ENCODE results near the gene LBX1.
"Not testable (repeated sequence)": the region's sequence is repeated elsewhere in the genome, so short reads cannot be mapped to it uniquely, and the experiment has no call there.

Gene LBX1

DNA sequence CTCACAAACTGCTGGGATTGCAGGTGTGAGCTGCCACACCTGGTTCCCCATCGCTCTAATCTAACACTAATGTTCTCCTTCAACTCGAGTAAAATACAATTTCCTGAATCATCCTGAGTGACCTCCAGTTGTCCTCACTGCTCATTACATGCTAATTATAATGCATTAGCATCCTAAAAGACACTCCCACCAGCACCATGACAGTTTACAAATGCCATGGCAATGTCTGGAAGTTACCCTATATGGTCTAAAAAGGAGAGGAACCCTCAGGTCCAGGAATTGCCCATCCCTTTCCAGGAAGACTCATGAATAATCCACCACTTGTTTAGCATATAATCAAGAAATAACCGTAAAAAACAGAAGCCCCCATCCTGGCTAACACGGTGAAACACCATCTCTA lies 26.6 kb downstream of the LBX1 start:
- DNase-seq = not testable (repeated sequence)

DNA sequence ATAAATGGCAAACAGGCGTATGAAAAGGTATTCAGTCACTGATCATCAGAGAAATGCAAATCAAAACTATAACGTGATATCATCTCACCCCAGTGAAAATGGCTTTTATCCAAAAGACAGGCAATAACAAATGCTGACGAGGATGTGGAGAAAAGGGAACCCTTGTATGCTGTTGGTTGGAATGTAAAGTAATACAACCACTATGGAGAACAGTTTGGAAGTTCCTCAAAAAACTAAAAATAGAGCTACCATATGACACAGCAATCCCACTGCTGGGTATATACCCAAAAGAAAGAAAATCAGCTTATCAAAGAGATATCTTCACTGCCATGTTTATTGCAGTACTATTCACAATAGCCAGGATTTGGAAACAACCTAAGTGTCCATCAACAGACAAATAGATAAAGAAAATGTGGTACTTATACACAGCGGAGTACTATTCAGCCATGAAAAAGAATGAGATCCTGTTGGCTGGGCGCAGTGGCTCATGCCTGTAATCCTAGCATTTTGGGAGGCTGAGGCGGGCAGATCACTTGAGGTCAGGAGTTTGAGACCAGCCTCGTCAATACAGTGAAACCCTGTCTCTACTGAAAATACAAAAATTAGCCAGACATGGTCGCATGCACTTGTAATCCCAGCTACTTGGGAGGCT lies 30.8 kb downstream of the LBX1 start:
- DNase-seq = not testable (repeated sequence)

DNA sequence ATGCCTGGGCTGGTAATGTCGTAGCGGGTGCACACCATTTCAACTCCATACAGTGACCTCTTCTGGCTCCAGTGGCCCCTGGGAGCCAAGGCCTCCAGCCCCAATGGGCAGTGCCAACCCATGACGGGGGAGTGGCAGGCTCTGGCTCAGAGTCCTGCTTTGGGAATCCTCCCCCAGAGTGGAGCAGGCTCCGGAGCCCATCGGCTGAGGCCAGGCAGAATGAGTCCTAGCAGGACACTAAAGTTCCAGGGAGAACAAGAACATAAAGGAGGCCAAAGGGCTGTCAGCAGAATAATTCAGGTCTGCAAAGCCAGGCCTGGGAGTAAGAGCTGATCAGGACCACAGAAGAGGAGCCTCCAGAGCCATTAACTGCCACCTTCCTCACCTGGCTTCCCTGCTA lies 33.3 kb downstream of the LBX1 start:
- no peak for DNase-seq

DNA sequence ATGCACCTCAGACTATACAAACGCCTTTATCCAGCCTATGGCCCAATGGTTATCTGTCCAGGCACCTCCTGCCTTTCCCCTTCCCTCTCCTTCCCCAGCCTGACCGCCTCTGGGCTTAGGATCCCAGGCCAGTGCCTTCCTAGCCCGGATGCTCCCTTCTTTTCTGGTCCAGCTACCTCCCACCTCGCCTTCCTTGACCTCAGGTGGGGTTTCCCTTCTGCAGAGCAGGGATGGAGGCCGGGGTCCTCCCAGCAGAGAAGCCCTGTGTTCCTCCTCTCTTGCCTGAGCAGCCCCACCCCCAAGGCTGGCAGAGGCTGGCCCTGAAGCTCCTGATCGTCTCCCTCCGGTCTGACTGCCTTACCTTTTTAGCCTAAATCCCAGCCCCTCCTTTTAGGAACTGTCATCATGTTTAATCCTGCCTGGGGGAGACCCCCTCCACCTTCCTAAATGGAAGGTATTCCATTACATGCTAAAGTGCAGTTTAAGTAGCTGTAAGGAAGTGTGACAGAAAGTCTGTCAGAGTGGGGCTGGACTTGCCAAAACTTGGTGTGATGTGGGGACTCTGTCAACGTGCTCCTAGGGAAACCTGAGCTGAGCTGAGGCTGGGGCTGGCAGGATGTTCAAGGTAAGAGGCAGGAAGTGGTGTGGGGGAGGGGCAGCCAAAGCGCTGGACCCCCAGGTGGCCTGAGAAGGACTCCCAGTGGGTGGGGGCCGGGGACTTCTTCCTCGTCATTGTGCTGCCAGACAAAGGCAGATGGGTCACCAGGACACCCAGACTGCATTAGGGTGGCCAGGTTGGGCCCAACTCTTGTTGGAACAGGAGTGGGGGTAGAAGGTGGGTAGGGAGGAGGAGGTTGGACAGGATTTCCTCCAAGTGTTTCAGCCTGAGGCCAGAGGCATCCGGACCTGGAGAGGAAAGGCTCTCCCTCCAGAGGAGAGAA lies 39.5 kb downstream of the LBX1 start:
- no peak for DNase-seq

DNA sequence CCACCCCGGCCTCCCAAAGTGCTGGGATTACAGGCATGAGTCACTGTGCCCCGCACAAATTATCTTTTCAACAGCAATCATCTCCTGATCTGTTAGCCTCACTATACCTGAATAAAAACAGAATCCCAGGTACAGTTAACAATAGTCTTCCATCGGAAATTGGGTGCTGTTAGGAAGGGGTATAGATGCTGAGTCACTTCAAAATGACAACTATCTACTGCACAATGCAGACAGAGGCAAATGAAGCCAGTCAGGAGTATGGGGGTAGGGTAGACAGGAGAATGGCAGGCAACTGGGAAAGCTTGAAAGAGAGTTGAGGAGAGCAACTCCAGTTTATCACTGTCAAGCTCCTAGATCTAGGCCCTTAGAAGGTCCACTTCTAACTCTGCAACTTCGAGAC lies 40.3 kb downstream of the LBX1 start:
- no peak for DNase-seq

DNA sequence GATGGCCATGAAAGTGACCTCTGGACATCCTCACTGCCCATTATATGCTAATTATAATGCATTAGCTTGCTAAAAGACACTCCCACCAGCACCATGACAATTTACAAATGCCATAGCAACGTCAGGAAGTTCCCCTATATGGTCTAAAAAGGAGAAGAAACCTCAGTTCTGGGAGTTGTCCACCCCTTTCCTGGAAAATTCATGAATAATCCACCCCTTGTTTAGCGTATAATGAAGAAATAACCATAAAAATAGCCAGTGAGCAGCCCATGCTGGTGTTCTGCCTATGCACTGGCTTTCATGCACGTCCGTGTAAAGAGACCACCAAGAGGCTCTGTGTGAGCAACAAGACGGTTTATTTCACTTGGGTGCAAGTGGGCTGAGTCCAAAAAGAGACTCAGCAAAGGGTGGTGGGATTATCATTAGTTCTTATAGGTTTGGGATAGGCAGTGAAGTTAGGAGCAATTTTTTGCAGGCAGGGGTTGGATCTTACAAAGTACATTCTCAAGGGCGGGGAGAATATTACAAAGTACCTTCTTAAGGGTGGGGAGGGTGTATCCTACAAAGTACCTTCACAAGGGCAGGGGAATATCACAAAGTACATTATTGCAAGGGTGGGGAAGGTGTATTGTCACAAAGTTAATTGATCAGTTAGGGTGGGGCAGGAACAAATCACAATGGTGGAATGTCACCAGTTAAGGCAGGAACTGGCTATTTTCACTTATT lies 45.6 kb downstream of the LBX1 start:
- no peak for DNase-seq

DNA sequence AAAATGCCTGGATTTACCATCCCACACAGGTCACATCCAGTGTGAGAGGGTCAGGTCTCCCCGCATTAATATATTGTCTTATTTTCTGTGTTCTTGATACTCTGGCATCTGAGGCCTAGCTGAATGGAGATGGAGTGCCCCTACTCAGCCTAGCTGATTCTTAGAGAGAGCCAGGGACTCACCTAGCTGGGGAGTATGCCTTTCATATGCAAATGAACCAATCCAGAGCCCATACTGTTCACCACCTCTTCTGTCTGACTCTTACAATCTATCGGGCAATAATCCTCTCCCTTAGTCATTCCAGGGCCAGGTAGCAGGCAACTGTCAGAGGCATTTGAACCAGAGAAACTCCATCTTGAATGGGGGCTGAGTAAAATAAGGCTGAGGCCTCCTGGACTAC lies 46.3 kb downstream of the LBX1 start:
- no peak for DNase-seq
